Endodermal cell (in vitro differentiated cells): ENCODE measurements around the gene RILPL2. TPM values are rescaled to one million over a fixed set of nuclear protein-coding genes. Genes with fewer than 3 reads are reported as not detected.
"Not testable (repeated sequence)": the region's sequence is repeated elsewhere in the genome, so short reads cannot be mapped to it uniquely, and the experiment has no call there.

Experiments used
- DNase-seq: peaks from one replicate; pipeline ENCODE4 v3.0.0-alpha.2; 2017
- H3K27ac ChIP-seq: 2 replicates; pipeline ENCODE4 v1.5.1; 2013; ENCODE audit warnings: mild to moderate bottlenecking, low read depth, low read length, moderate library complexity
- H3K27me3 ChIP-seq: 2 replicates; pipeline ENCODE4 v1.6.1; 2013; ENCODE audit warnings: mild to moderate bottlenecking, low read length, moderate library complexity; ENCODE audit not compliant: insufficient read depth, control insufficient read depth, poor library complexity, severe bottlenecking
- H3K36me3 ChIP-seq: 2 replicates; pipeline ENCODE4 v1.7.0; 2013; ENCODE audit warnings: mild to moderate bottlenecking, low read length, moderate library complexity; ENCODE audit not compliant: control insufficient read depth, insufficient read depth
- H3K4me1 ChIP-seq: one replicate; pipeline ENCODE4 v1.7.0; 2013; ENCODE audit warnings: low read length; ENCODE audit not compliant: control insufficient read depth, insufficient read depth
- H3K4me3 ChIP-seq: 2 replicates; pipeline ENCODE4 v1.5.1; 2013; ENCODE audit warnings: mild to moderate bottlenecking, low read length, moderate library complexity
- H3K9ac ChIP-seq: 2 replicates; pipeline ENCODE4 v1.6.1; 2013; ENCODE audit warnings: mild to moderate bottlenecking, low read length, moderate library complexity; ENCODE audit not compliant: poor library complexity, severe bottlenecking; ENCODE audit errors: extremely low read depth
- H3K9me3 ChIP-seq: 2 replicates; pipeline ENCODE4 v1.6.1; 2013; ENCODE audit warnings: mild to moderate bottlenecking, low read length, moderate library complexity; ENCODE audit not compliant: control insufficient read depth
- H3K27ac Mint-ChIP-seq: 2 replicates; pipeline ENCODE4 v1.8.0; 2020; ENCODE audit warnings: mixed read lengths
- H3K27me3 Mint-ChIP-seq: 2 replicates; pipeline ENCODE4 v1.8.0; 2021; ENCODE audit warnings: mild to moderate bottlenecking, mixed read lengths; ENCODE audit not compliant: insufficient read depth
- H3K36me3 Mint-ChIP-seq: 2 replicates; pipeline ENCODE4 v1.8.0; 2020; ENCODE audit warnings: low read depth, mixed read lengths
- H3K4me1 Mint-ChIP-seq: 2 replicates; pipeline ENCODE4 v1.8.0; 2020; ENCODE audit warnings: mixed read lengths
- H3K4me3 Mint-ChIP-seq: 2 replicates; pipeline ENCODE4 v1.8.0; 2020; ENCODE audit warnings: mild to moderate bottlenecking, moderate library complexity, mixed read lengths
- H3K9me3 Mint-ChIP-seq: 2 replicates; pipeline ENCODE4 v1.8.0; 2020; ENCODE audit warnings: mild to moderate bottlenecking, mixed read lengths
- WGBS, 2 experiments: methylation state at CpG; one replicate each; pipeline versions ENCODE4 v1.1.5 to v1.1.7; 2013; ENCODE audit warnings: missing lambda C conversion rate in 2 of 2, mixed read lengths in 1 of 2; ENCODE audit not compliant: insufficient coverage in 1 of 2, insufficient read length in 1 of 2; 5-methylcytosine and 5-hydroxymethylcytosine counted together
- total RNA-seq, 2 donors: library from RNA; stranded (reverse); fragmentation: NEBNext Ultra II Directional in 1 of 2; extraction: Animal tissue kit (Norgen Biotek cat#: 25700) in 1 of 2; gene quantifications; 2 replicates in 1 of 2; 3 replicates in 1 of 2; pipeline ENCODE4 v1.2.1, GENCODE V29; 2021
- TF ChIP-seq, protein P1 (sequence below): fragments of 200-600 bp; sonication (generic); conservative IDR thresholded peaks from 2 replicates; pipeline ENCODE4 v1.5.0; 2021; ENCODE audit warnings: antibody characterized with exemption, mild to moderate bottlenecking

RILPL2 gene
- total RNA-seq, 2 donors from 2014 or later = 2.6 TPM

DNA sequence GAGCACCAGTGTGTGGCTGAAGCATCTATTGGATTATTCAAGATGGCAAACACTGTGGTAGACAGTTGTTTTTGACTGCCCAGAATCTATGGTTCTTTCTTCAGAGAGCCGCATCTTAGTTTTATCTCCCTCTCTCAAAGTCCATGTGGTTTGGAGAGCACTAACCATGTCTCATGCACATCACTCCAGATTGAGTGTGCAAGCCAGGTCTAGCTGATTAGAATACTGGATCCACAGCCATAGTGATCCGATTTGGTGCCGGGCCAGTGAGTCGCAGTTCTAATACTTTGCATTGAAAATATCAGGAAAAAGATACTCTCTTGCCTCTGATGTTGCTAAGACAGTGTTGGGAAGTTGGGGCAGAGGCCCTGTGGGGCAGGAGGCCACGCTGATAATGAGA lies 67.3 kb downstream of the RILPL2 start:
- no peak overlapping the region for H3K4me3 ChIP-seq
- TF ChIP-seq, protein P1, sequence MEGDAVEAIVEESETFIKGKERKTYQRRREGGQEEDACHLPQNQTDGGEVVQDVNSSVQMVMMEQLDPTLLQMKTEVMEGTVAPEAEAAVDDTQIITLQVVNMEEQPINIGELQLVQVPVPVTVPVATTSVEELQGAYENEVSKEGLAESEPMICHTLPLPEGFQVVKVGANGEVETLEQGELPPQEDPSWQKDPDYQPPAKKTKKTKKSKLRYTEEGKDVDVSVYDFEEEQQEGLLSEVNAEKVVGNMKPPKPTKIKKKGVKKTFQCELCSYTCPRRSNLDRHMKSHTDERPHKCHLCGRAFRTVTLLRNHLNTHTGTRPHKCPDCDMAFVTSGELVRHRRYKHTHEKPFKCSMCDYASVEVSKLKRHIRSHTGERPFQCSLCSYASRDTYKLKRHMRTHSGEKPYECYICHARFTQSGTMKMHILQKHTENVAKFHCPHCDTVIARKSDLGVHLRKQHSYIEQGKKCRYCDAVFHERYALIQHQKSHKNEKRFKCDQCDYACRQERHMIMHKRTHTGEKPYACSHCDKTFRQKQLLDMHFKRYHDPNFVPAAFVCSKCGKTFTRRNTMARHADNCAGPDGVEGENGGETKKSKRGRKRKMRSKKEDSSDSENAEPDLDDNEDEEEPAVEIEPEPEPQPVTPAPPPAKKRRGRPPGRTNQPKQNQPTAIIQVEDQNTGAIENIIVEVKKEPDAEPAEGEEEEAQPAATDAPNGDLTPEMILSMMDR = no peak
- Mint-ChIP-seq H3K36me3 (no peaks in the 10 kb centered on the region), H3K4me3 (no peak overlapping the region), H3K27me3 (no peaks in the 10 kb centered on the region), H3K27ac (no peak overlapping the region), H3K4me1 (peaks cover 7% of the 10 kb centered on the region), H3K9me3 (peaks cover 6% of the 10 kb centered on the region)
- H3K27ac ChIP-seq = no peak overlapping the region
- no peaks in the 10 kb centered on the region for H3K27me3 ChIP-seq
- WGBS, 2 experiments = 88 to 91% methylated on average over 5 of the region's 5 CpGs
- H3K36me3 ChIP-seq = no peaks in the 10 kb centered on the region
- H3K9ac ChIP-seq = no peak overlapping the region
- no peaks in the 10 kb centered on the region for H3K4me1 ChIP-seq
- peaks cover 6% of the 10 kb centered on the region for H3K9me3 ChIP-seq
- DNase-seq = no peak

DNA sequence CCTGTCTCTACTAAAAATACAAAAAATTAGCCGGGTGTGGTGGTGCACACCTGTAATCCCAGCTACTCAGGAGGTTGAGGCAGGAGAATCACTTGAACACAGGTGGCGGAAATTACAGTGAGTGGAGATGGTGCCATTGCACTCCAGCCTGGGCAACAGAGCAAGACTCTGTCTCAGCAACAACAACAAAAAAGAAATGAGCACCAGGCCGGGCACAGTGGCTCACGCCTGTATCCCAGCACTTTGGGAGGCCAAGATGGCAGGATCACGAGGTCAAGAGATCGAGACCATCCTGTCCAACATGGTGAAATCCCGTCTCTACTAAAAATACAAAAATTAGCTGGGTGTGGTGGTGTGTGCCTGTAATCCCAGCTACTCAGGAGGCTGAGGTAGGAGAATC lies 68.1 kb downstream of the RILPL2 start:
- H3K9me3 ChIP-seq, H3K9me3 Mint-ChIP-seq, H3K36me3 ChIP-seq, H3K27ac Mint-ChIP-seq, H3K36me3 Mint-ChIP-seq, DNase-seq, H3K4me1 Mint-ChIP-seq, H3K4me3 ChIP-seq, H3K4me1 ChIP-seq, H3K27me3 ChIP-seq, H3K9ac ChIP-seq, H3K4me3 Mint-ChIP-seq, H3K27me3 Mint-ChIP-seq, H3K27ac ChIP-seq: not testable (repeated sequence)
- 93 to 96% methylated on average over 5 to 6 of the region's 7 CpGs for WGBS, 2 experiments

DNA sequence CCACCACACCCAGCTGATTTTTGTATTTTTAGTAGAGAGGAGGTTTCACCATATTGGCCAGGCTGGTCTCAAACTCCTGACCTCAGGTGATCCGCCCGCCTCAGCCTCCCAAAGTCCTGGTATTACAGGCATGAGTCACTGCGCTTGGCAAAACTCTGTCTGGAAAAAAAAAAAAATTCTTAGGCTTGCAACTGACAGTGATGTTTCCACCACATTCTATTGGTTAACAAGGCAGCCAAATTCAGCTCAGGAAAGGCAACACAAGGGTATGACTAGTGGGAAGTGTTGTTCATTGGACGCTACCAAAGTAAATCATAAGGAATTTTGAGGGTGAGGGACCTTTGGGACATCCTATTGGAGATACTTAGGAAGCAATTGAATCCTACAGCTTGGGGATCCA lies 69.0 kb downstream of the RILPL2 start:
- TF ChIP-seq, protein P1 = no peak
- peaks cover 11% of the 10 kb centered on the region for H3K4me1 Mint-ChIP-seq
- no peaks in the 10 kb centered on the region for H3K36me3 Mint-ChIP-seq
- DNase-seq = no peak
- no peak overlapping the region for H3K27ac Mint-ChIP-seq
- H3K4me3 ChIP-seq = no peak overlapping the region
- H3K27ac ChIP-seq = no peak overlapping the region
- H3K36me3 ChIP-seq = no peaks in the 10 kb centered on the region
- H3K27me3 Mint-ChIP-seq = no peaks in the 10 kb centered on the region
- H3K27me3 ChIP-seq = no peaks in the 10 kb centered on the region
- no peak overlapping the region for H3K9ac ChIP-seq
- H3K4me3 Mint-ChIP-seq = no peak overlapping the region
- peaks cover 6% of the 10 kb centered on the region for H3K9me3 Mint-ChIP-seq
- H3K9me3 ChIP-seq = peaks cover 6% of the 10 kb centered on the region
- 92 to 99% methylated on average over 4 of the region's 4 CpGs for WGBS, 2 experiments
- H3K4me1 ChIP-seq = no peaks in the 10 kb centered on the region

Other genes starting within 250 kb of the RILPL2 start
- 10 to 100 TPM; 68.4 to 85.3 TPM for gene MPHOSPH9, start 203.5 kb downstream of the RILPL2 start, total RNA-seq
- gene MTRFR, start 203.2 kb downstream of the RILPL2 start, total RNA-seq = 10 to 100 TPM; 16.2 to 19.3 TPM
- 100 to 1,000 TPM; 102 to 127 TPM for gene CDK2AP1, start 164.8 kb downstream of the RILPL2 start, total RNA-seq
- 10 to 100 TPM; 44.5 to 44.7 TPM for gene SBNO1, start 71.8 kb downstream of the RILPL2 start, total RNA-seq
- 10 to 100 TPM; 43.1 to 44.5 TPM for gene KMT5A, start 52.6 kb downstream of the RILPL2 start, total RNA-seq
- gene SNRNP35, start 21.5 kb upstream of the RILPL2 start, total RNA-seq = 10 to 100 TPM; 17.9 to 24.9 TPM
- 10 to 100 TPM; 19.0 to 25.2 TPM for gene RILPL1, start 97.0 kb upstream of the RILPL2 start, total RNA-seq
- 100 to 1,000 TPM; 205 to 217 TPM for gene TMED2, start 147.9 kb upstream of the RILPL2 start, total RNA-seq
- gene DDX55, start 165.4 kb upstream of the RILPL2 start, total RNA-seq = 10 to 100 TPM; 34.4 to 36.7 TPM
- gene EIF2B1, start 197.0 kb upstream of the RILPL2 start, total RNA-seq = 10 to 100 TPM; 42.0 to 45.8 TPM
- 10 to 100 TPM; 39.4 to 42.5 TPM for gene GTF2H3, start 197.1 kb upstream of the RILPL2 start, total RNA-seq
- 10 to 100 TPM; 19.2 to 25.6 TPM for gene TCTN2, start 234.4 kb upstream of the RILPL2 start, total RNA-seq